HG03064 (cell line): ENCODE measurements around the gene LRCH1.

ENCODE experiments used
- ATAC-seq: cut with Tn5 transposase; IDR thresholded peaks from one replicate; pipeline ENCODE4 v1.9.1; 2021; ENCODE audit warnings: low read depth; ENCODE audit not compliant: unreplicated experiment

LRCH1 gene

DNA sequence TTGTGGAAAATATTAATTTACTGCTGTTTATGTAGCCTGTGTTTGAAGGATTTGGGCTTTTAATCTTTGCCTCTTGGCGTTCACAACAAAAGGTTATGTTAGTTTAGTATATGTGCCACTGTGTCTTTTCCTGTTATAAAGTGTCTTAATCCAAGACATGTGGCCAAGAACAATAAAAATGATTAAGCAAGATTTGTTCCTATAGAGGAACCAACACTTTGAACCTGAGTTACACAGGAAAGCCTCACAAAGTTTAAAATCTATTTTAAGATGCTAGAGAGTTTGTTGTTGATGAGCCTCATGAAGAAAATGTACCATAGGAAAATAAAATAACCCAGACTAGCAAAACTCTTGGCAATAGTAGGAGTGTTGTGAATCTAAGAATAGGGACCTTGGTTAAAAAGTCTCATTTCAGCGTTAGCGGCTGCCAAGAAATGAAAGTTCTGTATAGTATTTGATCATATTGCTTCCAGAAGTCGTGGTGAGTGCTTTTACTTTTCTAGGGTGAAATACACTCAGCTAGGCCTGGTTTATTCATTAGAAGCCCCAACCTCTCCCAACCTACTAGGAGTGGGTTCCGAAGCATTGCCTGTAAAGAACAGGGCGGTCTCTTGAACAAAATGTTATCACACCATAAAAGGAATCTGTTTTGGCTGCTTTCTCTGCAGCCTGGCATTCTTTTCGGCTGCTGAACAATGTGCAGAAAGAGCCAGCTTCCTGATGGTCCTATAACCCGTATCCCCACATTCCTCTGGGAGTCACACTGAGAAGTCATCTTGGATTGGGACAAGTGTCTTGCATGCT, 102.6 kb downstream of the LRCH1 start:
- no peak for ATAC-seq

DNA sequence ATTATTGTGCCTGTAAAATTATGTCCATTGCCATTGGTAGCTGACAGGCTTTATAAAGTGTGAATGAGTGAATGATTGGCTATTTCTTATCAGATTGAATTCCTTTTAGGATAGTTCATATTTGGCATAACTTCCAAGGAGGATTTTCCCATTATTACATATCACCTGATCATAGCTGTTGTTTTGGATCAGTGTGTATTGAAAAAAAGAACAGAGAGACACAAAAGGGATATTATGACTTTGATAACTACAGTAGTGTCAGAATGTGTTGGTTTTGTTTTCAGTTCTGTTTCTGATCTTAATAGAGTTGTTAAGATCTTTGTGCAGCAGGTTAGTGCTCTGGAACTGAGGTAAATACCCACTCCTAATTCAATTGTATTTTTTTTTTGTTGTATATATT, 103.8 kb downstream of the LRCH1 start:
- peak; percentile 76 for ATAC-seq

DNA sequence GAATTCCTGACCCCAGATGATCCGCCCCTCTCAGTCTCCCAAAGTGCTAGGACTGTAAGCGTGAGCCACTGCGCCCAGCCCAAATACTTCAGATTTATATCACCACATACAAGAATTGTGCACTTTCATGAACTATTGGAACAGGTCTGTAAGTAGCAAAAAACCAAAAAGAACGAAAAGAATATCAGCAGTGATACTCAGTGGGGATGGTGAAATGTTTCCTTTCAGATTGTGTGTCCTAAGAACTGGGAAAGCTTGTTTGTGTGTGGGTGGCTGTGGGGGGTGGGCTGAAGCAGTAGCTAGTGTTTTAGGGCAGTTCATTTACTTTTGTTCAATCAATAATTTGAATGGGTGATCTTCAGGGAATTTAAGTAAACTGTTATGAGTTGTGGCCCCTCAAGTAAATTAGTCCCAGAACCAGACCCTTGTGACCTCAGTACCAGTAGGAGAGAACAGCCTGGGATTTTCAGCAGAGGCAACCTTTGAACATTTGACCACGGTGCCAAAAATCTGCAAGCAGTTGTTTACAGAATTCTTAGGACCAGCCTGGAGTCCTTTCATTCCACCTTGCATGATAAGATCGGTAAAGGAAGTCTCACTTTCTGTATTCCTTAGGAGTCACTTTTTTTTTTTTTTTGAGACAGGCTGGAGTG, 106.6 kb downstream of the LRCH1 start:
- no peak for ATAC-seq

DNA sequence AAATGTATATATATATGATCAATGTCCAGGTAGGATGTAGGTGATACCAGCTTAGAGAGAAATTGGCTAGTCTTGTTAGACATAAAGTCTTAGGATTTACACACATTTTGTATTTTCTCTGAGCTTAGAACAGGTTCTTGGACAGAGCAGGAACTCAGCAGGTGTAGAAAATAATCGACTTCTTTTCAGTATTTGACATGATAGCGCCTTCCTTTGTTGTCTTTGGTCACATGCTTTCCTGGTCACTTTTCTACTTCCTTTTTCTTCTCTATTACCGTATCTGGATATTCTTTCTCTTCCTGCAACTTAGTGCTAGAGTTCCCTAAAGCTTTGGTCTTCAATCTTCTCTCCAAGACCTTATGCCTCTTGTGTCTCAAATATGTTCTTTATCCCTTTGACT, 107.4 kb downstream of the LRCH1 start:
- no peak for ATAC-seq

DNA sequence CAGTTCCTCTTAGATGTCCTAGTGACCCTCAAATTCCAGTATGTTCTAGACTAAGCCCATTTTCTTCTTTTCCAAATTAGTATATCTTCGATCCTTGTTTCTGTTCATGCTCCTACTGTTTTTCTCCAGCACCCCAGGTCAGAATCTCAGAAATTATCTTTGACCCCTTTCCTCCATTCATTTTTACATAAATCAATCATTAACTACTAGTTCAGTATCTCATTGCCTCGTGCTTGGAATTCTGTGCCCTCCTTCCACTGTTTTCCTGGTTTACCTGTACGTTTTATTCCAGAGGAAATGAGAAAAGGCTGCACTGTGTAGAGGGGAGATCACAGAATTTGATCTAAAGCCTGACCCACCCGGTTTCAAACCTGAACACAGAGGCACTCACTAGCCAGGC, 107.9 kb downstream of the LRCH1 start:
- ATAC-seq = no peak

DNA sequence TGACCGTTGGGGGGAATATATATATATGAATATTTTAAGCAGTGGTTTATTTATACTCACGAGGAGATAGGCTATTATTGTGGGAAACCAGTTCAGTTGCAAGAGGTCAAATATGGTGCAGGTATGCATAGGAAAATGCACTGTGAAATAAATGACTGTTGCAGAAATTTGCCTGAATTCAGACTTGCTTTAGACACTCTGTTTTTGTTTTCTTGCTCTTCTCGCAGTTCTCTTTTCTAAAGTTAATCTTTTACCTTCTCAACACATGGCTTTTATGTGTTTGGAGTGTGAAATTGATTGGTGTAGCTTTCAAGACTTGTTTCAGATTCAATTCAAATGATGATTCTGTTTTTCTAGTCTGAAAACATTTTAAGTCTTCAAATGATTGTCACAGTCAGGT, 109.7 kb downstream of the LRCH1 start:
- no peak for ATAC-seq

DNA sequence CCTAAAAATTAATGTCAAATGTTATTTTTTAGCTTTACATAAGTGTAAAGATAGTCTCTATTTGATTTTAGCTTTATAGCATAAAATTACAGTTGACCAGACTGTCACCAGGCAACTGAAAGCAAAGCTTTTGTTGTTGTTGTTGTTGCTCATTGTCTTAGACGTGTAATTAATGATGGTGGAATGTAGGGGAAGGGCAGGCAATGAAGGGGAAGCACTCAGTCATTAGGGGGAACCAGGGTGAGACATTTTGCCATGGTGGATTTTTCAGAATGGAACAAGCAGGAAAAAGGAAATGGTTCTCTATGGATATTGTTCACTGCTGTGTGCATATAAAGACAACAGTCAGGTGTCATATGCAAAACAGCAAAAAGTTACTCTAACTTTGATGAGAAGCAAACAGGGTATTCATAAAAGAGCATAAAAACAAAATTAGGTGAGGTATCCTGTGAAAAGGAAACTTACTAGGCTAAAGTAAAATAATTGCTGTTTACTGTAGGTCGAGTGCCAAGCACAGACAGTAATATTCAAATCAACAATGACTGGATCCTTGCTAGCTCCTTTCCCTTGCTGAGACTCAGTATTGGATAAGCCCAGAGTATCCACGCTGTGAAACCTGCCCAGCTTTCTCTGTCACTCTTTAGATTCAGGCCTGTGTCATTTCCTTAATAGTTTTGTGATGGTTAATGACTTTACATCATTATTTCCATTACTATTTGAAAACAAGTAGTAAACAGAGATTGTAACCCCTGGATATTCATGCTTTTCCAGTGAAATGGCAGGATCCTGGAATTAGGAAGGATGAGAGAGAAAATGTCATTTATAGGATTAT, 110.5 kb downstream of the LRCH1 start:
- no peak for ATAC-seq

DNA sequence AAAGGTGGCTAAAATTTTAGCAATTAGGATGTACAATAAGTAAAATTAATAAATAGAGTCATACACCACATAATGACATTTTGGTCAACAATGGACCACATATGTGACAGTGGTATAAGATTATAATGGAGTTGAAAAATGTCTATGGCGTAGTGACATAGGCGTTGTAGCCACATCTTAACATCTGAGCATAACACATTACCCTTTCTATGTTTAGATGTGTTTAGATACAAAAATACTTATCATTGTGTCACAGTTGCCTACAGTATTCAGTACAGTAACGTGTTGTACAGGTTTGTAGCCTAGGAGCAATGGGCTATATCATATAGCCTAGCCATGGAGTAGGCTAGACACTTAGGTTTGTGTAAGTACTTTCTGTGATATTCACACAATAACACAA, 111.2 kb downstream of the LRCH1 start:
- no peak for ATAC-seq

DNA sequence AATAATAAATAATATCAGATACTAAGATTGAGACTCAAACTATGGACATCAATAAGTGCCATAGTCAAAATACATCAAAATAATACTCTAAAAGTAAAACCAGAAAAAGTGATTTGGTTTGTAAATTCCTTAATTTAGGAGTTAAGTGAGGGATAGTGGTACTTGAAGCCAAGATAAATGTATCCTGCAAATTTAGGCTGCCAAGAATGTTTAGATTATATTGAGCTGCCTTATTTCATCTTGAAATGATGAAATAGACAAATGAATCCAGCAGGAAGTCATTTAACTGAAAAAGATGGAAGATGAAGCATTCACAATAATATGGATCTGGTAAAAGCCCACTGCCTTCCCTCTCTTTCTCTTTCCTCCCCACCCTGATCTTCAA, 112.3 kb downstream of the LRCH1 start:
- no peak for ATAC-seq

DNA sequence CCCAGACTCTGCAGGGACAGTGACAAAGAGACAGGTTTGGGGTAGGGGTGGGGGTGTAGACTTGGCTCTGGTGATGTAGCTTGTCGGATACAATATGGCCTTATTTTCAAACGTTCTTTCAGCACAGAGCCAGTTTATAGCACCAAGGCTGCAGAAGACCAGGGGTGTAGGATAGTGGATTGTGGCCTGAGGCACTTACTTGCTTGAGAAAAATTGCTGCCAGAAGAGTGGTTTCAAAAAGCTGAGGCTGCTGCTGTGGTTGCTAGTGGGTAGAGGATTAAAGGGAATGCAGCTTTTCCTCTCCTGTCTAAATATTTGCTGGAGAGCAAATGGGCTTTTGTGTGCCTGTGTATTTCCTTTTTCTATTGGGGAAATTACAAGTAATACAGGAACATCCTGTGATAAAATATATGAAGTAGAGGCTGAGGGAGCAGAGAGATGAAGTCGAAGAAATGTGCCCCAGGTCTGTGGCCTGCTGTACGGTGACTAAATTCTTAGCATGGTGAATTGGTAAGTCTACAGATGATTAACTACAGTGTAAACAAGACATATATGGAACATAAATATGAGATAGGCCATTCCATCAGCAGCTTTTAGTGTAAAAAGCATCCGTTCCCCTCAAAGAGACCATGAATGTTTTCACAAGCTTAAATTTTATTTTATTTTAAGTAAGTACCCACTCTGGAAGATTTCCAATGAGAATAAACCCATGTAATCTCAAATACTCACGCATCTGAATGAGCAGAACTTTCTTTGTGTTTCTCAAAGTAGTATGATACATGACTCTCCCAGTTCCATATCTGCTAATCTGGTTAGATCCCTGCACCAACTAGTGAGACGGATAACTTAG, 112.9 kb downstream of the LRCH1 start:
- no peak for ATAC-seq

DNA sequence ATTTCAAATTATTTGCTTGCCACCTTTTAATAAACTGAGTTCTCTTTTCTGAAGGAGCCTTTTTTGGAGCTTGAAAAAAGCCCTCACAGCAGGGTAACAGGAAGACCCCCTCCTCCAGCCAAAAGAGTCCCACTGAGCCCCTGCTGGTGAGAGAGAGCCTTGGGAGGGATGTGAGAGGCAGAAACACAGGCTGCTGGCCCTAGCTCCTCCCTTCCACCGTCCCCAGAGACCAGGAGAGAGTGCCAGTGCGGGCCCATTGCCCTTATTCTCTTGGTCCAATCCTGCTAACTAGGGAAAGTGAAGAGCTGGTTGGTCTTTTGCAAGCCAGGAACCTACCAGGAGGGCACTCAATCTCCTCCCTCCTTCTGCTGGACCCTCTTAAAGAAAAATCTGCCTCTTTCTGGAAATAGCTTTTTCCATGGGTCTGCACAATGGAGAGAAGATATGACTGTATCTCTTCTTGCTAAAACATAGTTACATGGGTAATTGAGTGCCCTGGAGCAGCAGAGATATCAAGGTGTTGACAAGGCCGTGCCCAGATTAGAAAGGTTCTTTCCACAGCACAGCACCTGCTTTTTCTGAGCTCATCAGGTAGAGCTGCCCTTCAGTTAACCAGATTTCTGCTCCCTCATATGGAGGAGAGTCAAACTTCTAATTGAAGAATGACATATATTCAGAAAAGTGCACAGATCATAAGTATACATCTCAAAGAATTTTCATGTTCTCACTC, 113.9 kb downstream of the LRCH1 start:
- ATAC-seq = no peak

DNA sequence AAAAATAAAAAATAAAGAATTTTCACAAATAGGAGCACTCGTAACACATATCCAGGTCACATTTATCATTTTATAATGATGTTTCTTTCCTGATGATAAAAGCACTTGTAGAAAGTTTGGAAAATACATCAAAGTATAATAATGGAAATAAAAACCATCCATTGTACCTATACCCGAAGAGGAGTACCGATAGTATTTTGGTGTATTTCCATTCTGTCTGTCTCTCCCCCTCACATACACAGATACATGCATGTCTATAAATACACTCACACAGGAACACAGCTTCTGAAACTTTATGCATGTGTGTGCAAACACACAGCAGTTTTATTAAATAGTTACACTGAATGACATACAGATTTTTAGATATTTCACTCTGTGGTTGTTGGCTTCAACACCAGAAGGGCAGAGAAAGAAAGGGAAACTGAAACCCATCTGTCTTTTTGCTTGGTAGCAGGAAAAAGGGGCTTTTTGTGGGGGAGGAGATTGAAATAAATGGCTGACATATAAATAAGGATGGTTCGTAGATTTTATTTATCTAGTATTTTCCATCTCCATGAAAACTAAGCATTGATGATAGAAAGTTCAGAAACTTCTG, 114.8 kb downstream of the LRCH1 start:
- no peak for ATAC-seq

DNA sequence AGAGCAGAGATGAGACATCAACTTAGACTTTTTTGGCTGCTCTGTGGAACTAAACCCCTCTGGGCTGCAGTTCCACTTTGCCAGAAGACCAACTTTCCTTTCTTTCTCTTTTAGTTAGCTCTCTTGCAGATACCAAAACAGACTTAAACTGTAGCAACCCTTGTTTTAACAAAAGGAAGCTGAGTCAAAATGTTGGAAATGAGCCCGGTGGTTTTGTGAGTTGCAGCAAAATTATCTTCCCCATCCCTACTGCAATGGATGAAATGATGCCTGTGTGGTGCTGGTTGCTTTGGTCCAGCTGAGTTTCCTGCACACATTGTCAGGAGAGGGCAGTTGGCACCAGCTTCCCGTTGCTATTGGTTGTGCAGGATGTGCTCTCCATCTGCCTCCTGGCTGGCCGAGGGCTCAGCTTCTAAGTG, 115.3 kb downstream of the LRCH1 start:
- ATAC-seq = no peak

DNA sequence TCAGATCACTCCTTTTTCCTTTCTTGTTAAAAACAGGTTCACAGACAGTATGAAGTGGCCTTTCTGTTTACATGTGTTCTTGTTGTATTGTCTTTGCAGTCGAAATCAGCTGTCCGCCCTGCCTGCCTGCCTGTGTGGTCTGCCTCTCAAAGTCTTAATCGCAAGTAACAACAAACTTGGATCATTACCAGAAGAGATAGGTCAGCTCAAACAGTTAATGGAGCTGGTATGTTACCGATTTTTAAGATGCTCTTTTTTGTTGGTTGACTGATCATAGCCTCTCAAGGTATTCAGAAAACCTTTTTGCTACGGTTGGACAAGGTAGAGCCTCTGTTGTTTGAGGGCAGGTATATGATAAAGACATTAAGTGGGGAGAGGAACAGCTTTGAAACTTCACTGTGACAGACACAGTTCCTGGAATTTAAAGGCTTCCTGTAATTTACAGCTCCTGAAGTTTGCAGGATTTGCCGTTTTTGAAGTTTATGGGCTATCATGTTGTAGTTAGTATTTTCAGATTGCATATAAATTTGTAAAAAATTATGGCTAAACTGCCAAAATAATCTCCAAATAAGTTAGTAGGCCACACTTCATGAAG, 116.1 kb downstream of the LRCH1 start:
- ATAC-seq = no peak

DNA sequence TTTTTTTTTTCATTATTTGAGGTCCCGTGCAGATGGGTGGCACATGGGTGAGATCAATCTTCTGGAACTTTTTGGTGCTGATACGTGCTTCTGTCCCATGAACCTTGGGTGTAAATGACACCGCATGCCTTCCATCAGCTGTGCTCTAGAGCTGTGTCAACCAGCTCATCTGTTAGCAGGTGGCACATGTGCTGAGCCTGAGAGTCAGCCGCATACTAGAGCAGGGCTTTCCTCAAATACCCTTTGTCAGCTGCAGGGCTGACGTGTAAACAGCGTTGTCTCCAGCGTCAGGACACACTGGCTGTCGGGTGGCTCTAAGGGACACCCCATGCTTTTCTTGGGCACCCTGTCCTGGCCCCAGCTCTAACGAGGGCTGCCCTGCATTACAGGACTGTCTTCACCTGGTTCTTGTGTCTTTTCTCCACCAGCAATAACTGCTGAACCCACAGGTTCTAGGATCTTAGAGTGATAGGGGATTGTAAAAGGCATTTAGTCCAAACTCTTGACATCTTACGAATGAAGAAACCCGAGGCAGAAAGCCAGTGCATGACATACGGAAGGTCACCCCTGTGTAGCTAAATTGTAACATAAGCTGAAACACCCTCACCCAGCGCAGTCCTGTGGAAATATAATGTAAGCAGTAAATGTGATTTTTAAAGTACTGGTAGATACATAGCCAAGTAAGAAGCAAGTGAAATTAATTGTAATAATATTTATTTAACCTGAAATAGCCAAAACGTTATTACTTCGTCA, 119.5 kb downstream of the LRCH1 start:
- no peak for ATAC-seq

DNA sequence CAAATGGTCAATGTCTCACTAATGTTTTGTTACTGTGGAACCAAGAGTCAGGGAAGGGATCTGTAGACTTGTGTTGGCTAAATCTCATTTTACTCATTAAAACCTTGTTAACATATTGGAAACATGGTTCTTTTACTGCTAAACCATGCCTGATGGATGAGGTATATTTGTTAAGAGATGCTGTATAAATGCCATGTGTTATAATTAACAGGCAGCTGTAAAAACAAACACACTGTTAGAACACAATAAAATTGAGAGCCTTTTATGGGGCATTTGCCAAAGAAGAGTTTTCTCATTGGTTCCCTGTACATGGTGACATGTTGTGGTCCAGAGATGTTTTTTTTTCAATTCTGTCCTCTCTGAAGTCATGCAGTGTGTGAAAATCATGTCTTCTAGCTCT, 122.0 kb downstream of the LRCH1 start:
- no peak for ATAC-seq

DNA sequence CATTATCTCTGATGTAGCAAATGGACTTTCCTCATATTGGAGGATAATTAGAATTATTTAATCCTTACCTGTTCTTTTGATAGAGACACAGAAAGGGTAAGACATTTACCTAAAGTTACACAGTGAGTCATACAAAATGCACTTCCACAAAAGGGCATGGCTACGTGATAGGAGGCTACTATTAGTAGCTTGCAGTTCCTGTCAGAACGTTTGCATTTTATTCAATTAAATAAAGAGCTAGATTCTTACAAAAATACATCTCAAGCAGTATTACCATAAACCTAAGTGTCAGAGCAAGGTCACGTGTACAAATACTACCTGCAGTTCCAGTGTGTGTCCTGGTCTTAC, 123.4 kb downstream of the LRCH1 start:
- ATAC-seq = no peak

DNA sequence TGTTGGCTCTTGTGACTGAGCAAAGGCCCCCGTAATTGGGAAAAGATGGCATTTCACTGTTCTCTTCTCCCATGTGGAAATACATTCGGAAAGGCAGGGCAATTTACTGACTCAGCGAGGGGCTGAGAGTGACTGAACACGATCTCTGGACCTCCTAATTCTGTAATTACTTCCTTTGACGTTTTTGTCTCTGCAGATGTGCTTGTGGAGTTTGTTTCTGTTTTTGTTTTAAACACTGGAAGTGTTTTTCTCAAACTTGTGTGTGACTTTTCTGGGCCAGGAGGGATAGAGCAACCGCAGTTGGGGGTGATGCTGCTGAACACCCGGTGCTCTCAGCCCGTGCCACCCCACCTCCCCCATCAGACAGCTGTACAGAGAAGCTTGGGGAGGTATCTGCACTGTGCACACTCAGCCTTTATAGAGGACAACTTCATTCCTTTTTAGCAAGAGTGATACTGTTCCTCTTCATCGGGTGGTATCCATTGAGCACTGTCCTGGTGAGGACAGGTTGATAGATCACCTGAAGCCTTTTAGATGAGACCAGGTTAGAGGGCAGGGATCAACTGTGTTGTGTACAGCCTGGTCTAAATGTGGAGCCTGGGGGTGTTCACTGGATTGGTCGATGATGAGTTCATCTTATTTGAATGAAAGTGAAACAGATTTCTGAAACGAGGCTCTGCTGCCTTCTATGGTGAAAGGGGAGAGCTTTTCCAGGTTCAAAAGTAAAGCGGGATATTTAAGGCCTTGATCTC, 126.6 kb downstream of the LRCH1 start:
- peak; percentile 79 for ATAC-seq
